GM19099 (cell line): ENCODE measurements around the gene DOK6.

Experiments
- POLR2A ChIP-seq: IDR thresholded peaks from 3 replicates; pipeline ENCODE4 v1.6.1; 2011; ENCODE audit warnings: low read depth; ENCODE audit not compliant: insufficient read length; ENCODE audit errors: extremely low read depth

Gene DOK6

DNA sequence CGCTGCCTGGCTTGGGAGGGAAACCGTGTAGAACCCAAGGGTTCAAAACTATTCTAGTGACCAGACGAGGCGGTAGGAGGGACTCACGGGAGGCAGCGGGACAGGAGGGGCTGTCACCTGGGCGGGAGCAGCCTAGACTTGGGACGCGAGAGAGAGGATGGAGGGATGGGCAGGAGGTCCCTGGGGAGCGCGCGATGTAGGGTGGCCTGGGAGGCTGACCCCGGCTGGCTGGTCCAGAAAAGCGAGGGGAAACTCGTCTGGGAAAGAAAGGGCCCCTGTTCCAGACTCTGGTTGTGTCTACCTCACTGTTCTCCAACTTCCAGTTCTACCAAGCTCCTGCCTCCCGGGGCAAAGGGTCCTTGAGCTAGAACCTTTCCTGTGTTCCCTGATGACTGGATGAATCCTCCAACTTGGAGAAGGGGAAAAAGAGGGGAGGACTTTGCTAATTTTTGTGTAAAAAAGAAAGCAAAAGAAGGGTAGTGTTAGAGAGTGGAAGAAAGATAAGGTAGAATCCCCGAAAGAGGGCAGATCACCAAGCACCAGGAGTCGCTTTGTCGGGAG, 1.4 kb downstream of the DOK6 start:
- no peak for TF ChIP-seq POLR2A

- TF ChIP-seq POLR2A: no peak
These were observed 1.9 kb downstream of the DOK6 start for GRCh38 chr18:69402533-69402989.

DNA sequence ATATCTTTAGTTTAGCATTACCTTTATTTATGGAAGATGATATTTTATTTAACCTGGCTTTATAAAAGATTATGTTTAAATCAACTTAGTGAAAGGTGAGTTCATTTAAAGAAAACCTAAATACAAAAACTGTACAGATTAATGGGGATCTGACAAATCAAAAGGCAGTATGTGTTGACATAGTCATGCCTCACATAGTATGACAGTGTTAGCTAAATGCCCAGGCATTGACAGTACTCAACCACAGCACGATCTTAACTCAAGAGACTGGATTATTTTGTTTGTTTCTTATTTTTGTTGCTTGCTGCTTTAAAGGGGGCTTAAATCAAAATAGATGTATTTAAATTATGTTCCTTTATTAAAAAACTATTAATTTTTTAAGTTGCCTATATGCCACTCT, 7.8 kb downstream of the DOK6 start:
- no peak for TF ChIP-seq POLR2A

DNA sequence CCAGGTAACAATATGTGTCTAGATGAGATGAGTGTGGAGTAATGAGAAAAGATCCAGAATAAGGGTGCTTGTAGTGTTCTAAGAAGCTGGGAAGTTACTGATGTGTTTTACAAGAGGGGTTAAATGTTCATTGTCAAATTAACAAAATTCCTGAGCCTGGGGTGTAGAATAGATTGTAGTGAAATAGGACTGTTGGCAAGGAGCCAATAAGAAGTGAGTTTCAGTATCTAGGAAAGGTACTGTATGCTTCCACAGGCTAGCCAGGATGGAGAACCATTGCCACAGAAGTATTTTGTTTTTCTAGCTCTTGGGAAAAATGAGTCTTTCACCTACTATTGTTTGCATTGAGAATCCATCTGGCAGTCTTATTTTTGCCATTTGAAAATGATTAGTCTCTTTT, 10.5 kb downstream of the DOK6 start:
- no peak for TF ChIP-seq POLR2A

- TF ChIP-seq POLR2A: no peak
These were observed 13.5 kb downstream of the DOK6 start for GRCh38 chr18:69414184-69414583.

DNA sequence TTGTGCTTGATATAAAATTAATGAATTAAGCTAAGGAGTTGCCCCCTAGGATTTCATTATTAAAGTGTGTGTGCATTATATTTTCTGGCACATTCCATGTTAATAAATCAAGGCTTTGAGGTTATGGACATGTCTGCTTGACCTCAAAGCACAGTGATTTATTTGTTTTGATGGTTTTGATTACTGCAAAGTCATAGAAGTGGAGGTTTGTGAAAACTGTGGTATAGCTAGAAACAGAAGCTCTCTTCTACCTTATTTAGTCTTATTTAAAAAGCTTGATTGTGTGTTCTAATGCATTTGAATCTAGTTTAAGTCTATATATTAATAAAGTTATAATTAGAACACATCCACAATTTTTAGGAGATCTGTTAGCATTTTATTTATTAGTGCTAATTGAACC, 32.2 kb downstream of the DOK6 start:
- TF ChIP-seq POLR2A: no peak

DNA sequence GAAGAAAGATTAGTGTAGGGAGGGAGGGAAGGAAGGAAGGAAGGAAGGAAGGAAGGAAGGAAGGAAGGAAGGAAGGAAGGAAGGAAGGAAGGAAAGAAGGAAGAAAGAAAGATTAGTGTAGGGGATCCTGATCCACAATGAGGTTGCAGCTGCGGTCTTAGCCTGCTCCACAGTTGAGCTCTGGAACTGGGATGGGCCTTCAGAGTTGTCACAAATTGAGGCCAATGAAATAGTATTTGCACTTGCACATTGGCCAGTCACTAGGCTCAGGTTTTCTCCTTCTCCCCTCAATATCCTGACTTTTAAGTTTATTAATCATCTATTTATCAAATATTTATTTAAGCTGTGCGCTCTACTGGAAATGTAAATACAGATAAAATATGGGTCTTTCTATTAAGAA, 34.3 kb downstream of the DOK6 start:
- no peak for TF ChIP-seq POLR2A

DNA sequence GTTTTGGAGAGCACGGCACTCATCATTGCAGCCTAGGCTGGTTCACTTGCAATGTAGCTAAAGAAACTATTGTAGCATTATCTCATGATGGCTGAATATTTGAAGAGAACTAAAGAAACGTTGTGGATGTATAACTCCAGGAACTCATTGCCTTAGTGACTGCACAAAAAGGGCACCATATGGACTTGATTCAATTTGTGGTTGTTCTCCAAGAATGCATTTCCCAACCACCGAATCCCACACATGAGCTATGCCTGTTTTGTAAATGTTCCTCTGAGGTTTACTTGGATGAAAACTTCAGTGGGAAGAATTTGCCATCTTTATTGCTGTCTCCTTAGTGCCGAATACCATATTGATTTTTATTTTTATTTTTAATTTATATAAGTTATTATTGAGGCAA, 43.5 kb downstream of the DOK6 start:
- no peak for TF ChIP-seq POLR2A

- no peak for TF ChIP-seq POLR2A
These were observed 47.2 kb downstream of the DOK6 start for GRCh38 chr18:69447886-69448285.

DNA sequence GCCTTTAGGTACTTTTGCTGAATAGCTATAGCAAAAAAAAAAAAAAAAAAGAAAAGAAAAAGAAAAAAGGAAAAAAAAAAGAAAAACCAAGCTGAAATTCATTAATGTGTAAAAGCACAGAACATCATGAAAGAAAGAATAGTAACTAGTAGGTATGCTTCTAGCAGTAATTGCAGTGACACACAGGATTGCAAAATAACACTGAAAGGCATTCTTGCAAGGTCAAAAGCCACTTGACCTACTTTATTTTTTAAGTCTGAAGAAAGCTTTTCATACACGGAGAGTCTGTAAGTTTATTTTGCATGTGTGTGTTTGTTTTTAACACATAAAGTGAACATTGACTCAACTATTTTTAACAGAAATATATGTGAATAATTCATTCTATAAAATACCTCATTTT, 54.4 kb downstream of the DOK6 start:
- no peak for TF ChIP-seq POLR2A

DNA sequence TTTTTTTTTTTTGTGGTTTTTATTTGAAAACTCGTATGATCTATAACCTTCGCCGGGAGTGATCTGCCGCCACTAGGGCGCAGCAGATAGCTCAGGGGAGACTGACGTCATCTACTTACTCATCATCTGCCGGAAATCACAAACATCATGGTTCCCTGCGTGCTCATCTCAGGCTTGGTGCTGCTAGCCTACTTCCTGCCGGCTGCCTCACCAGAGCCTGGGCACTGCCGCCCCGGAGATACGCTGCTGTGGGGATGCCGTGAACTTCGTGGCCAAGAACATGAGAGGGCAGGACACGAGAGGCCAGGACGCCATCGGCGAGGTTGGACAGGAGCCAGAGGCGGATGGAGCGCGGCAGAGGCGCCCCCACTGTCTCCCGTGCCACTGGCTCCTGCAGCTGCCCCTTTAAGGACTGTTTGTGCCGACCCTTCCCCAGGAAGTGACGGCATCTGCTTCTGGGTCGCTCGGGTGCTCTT, 68.8 kb downstream of the DOK6 start:
- no peak for TF ChIP-seq POLR2A

DNA sequence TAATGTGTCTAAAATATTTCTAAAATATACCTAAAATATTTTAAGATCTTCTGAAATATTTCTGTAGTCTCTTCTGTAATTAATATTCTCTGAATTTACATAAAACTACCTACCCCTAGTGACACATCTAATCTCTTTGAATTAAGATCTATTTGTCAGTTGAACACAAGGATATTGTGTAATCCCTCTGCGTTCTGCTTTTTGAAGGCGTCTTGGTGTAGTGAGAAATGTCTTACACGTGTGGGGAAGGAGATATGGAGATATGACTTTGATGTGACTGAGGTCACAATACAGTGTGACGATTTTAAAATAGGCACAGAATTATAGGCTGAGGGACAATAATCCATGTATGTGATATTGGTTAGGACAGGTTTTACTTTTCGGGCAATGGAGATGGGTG, 79.8 kb downstream of the DOK6 start:
- no peak for TF ChIP-seq POLR2A

DNA sequence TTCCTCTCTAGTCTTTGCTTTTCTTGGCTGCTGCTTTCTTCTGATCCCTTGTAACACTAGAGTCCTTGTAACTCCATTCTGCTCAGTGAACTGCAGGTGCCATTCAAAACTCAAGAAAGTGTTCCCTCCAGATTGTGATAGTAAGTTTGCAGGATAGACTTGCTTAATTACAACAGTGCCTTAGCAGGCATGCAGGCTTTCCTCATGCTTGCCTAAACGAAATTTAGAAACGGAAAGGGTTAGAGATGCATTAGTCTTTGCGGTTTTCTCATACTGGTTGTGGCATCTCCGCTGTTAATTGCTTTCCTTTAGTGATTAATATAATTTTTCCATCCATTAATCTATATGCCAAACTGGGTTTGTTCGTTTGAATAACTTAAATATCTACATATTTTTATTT, 82.9 kb downstream of the DOK6 start:
- no peak for TF ChIP-seq POLR2A

GRCh38 chr18:69484699-69485396, 84.2 kb downstream of the DOK6 start:
- TF ChIP-seq POLR2A: no peak

DNA sequence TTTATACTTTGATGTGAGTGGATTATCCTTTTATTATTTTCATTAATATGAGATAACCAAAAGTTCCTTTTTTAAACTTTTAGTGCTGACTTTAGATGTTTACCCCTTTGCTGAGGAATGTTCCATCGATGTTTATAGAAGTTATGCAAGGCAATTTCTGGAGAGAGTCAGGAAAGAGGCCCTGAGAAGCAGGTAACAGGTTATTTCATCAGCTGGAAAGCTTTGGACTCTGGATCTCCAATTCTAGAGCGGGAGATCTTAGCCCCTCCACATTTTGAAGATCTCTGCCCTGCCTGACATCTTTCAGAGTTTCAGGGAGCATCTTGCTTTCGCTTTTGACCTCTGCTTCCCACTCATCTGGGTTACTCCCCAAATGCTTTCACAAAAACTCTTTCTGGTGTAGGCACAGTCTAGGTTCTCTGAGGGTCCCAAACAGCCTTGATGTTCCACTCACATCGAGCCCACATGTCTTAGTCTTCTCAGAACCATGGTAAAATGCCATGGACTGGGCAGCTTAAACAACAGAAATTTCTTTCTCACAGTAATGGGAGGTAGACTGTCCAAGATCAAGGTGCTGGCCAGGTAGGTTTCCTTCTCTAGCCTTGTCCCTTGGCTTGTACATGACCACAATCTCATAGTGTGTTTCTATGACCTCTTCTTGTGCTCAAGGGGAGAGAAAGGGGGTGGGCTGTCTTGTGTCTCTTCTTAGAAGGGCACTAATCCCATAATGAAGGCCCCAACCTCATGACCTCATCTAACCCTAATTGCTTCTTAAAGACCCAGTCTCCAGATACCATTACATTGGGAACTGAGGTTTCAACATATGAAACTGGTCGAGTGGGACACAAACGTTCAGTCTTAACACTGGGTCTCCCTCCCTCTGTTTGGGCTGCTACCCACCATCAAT, 87.1 kb downstream of the DOK6 start:
- no peak for TF ChIP-seq POLR2A

DNA sequence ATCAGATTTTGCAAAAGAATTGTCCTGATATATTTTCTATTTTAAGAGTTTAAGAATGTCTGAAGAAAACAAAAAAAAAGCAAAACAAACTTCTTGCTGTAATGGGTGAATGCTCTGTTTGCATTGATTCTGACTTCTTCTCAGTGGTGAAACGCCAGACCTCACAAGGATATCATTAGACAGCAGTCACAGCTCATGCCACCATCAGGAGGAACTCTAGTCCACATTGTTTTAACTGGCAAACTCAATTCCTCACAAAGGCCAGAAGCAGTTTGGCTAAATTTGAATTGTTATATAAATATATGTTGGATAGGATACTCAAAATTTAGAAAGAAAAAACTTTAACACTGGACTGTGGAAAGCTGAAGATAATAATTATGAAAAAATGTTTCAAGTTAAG, 89.4 kb downstream of the DOK6 start:
- no peak for TF ChIP-seq POLR2A
